HG03432 (cell line): ENCODE results near the gene KY.

Source experiments
- ATAC-seq: cut with Tn5 transposase; IDR thresholded peaks from one replicate; pipeline ENCODE4 v1.9.1; 2021; ENCODE audit warnings: mild to moderate bottlenecking, moderate library complexity; ENCODE audit not compliant: unreplicated experiment

KY gene

DNA sequence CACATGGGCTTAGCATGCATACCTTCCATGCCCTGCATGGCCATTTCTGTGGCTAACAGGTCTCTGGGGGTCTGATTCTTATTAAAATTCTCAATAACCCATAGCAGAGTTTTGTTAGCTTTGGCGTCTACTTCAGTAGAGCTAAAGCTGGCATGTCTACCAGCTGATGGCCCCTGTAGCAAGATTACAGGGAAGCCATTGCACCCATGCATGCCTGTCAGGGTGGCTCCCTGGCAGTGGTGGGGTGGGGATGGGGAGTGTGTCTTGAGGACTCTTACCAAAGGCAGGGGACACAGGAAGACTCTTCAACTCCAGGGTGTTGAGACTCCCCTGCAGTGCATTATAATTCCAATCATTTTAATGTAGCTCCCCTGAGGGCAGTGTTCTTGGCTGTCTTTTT is 4.7 kb downstream of the KY start:
- ATAC-seq, result no peak

DNA sequence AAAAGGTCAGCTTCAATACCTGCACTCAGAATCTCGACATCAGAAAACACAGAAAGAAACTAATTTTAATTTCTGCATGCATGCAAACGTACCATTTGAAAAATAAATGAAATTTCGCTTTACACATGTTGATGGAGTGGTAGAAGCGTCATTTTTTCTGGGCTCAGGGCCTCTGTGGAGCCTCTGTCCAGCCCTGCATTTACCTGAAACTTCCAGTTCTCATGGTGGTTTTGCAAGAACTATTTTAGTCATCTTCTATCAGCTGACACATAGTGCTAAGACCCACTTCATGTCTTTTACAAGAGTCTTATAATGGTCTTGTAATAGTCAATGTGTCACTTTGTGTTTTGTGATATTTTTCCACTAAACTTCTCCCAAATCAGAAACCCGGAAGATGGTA is 5.3 kb downstream of the KY start:
- no peak for ATAC-seq

DNA sequence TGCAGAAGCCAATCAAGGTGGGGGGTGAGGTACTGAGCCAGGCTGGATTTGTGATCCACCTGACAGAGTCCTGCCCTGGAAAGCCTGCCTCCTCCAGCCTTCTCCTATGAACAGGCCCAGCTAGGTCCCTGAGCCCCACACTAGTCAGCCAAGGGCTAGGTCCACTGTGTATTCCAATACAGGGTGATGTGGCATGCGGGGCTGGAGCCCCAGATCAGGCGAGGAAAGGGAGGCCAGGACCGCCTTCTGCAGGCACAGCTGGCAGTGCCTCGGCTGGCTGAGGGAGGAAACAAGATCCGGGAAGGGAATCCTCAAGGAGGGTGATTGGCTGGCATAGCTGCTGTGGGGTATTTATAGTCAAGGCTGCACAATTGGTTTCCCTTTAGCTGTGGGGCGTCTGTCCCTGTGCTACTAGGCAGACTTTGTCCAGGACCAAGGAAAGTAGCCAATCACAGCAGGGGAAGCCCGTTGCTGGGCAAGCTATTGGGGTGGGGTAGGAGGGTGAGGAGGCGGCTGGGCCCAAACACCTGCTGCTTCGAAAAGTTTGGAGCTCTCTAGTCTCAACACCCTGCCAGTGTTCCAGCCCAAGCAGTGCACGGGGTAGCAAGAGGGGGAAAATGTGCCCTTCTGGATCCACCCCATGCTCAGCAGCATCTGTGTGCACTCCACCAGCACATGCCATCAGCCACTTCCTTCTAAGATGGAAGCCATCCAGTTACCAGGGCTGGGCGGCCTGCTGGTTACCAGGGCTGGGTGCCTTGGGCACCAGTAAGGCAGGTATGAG is 5.9 kb downstream of the KY start:
- ATAC-seq, result no peak

DNA sequence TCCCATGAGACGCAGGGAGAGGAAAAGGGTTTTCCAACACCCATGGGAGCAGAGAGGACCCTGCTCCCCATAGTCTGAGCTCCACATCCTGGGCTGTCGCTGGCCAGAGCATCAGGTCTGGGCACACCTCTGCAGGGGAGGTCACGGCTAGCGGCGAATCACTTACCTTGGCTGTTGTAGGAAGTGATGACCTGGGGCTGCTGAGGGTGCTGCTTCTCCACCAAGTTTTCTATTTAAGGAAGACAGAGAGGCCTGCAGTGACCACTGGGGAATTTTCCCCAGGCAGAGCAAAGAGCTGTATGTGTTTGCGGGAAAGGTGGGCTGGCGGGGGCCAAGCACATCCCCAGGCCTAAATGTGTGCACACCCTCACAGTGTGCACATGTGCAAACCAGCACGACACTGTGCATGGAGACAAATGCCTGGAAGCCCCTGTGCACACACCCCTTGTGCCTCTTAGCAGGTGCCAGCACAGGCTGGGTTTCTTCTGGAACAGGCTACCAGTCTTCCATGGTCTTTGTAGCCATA is 7.6 kb downstream of the KY start:
- no peak for ATAC-seq

DNA sequence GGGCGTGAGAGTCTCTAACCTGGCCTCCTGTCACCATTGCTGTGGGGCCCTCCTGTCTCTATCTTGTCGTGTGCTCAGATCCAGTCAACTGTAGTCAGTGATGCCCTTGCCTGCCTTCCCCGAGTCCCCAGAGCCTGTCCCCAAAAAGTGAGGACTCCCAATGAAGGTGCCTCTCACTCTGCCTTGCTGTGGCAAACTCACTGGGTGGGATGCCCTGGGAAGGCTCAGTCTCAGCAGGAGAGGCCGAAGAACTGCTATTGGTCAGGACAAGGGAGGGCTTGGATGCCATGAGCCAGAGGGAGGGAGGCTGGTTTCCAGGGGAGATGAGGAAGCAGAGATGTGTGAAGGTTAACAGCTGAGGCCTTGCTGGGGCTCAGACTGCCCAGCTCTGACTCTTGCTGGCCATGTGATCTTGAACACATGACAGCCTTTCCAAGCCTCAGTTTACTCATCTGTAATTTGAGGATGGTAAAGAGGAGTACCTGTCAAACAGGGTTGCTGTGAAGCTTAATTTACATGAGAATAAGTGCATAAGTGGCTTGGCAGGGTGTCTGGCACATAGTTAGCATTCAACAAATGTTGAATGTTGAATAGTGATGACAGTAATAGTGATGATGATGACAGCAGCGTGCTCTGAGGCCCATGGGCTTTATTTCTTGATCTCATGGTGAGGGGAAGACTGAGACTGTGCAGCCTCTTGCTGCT is 8.2 kb downstream of the KY start:
- ATAC-seq, result no peak

DNA sequence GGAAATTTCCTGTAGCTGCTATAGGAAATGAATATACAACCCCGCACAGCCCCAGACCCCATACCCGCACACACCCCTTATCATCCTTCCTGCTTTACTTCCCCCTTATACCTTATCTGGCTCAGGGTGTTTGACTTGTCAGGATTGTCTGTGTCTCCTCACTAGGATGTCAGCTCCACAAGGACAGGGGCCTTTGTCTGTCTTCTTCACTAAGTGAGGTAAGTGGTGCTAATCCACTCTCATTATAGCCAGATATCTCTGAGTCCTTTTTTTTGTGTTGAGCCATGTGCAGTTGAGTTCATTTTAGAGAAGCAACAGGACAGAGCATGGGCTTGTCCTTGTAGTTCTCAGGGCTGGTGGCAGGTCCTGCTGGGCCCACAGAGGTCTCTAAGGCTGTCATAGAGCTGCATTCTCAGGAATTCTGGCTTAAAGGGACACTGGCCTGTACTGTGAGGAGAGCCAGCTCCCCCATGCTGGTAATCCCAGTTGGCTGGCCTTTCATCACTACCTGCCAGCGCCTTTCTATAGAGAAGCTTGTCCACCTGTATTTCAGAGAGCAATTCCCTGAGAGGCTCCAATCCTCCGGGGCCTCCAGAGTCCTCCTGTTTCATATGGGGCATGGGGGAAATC is 9.0 kb downstream of the KY start:
- no peak for ATAC-seq

DNA sequence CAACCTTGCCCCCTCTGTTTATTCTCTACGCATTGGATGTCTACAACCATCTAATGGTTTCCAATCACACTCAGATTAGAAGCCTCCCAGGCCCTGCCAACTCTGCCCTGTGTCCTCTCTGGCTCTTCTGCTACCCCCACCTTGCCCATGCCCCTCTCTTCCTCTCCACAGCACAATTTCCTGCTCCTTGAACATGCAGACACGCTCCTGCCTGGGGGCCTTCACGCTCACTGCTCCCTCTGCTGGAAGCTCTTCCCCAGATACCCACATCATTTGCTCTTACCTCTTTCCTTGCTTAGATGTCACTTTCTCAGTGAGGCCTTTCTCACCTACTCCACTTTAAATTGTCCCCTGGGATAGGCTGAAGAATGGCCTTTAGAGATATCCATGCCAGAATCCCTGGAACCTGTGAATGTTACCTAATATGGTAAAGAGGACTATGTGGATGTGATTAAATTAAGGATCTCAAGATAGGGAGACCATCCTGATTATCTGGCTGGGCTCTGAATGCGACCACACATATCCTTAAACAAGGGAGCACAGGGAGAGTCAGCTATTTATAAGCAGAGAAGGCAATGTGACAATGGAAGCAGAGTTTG is 9.9 kb downstream of the KY start:
- ATAC-seq, result no peak

DNA sequence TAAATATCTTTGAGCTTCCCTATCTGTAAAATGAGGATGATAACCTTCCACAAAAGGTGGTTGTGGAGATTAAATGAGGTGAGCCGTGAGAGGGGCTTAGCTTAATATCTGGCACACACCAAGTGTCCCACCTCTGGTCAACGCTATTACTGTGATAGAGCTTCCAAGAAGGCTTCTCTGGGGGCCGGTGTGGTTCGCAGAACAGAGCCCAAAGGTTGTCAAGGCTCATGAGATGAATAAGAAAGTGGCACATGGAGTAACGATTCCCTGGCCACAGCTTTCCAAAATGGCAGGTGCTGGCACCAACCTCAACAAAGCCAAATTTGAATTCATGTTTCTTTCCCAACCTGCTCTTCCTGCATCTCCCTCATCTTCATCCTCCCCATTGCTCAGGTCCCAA is 10.4 kb downstream of the KY start:
- no peak for ATAC-seq

DNA sequence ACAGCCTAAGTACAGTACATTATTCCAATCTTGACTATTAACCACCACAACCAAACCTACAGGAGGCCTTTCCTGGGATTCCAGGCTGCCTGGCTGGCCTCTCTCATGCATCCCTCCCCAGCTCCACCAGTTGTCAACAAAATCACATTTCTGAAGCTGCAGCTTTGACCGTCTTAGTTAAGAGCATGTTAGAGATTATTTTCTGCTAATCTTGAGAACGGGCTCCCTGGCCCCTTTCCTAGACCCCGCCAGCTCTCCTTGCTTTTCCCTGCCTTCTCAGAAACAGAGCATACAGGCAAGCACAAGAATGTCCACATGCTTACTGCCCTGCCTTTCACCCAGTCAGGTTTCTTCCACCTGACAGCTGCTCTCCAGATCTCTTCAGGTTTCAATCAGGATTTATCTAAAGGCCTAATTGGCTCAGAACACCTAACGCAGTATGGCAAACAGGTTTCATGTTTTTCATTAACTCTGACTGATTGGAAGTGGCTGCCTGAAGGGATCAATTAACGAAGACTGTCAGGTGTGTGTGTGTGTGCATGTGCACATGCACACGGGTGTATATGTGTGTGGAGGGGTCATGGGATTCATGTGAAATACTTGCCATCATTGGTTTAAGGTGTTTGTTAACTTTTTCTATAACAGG is 12.3 kb downstream of the KY start:
- no peak for ATAC-seq

DNA sequence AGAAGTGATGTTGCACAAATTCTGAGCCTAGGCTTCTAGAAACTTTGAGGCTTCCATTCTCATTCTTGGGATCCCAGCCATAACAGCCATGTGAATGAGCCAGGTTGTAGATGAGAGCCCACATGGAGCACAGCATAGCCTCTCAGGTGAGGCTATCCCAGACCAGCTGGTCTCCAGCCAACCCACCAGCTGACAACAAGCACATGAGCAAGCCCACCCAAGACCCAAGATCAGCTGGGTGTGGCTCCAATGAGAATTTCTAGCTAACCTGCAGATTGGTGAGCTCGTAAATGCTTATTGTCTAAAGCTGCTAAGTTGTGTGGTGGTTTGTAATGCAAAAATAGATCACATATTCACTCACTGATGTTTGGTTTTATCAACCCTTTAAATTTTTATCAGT is 14.4 kb downstream of the KY start:
- no peak for ATAC-seq

DNA sequence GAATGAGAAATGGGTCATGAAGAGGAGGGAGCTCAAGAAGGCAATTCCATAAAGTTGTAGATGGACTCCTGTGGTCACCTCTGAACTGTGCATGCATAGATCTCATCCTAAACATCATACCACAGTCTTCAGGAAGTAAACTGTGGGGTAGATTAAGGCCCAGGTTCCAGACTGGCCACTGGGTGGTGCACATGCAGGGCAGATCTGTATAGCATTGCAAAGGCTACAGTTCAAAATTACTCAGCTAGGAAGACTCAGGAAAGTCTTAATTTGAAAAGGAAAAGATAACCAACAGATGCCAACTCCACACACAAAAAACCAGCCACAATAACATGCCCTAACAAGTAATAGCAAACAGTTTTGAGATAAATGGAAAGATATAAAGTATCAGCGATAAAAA is 20.3 kb downstream of the KY start:
- no peak for ATAC-seq

DNA sequence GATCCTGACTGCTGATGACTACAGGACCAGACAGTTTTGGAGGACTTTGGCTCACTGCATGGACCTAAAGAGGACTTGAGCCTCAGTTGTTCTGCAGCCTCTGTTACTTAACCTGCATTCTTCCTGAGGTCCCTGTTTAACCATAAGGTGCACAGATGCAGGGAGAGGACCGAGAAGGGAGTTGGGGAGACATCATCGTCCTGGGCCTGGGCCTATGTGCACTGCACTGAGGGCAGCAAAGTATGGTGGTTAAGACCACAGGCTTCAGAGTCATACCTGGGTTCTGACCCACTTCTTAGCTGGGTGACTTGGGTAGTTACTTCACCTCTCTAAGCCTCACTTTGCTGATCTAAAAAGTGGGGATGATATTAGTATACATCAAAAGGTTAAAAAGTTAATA is 21.9 kb downstream of the KY start:
- no peak for ATAC-seq

DNA sequence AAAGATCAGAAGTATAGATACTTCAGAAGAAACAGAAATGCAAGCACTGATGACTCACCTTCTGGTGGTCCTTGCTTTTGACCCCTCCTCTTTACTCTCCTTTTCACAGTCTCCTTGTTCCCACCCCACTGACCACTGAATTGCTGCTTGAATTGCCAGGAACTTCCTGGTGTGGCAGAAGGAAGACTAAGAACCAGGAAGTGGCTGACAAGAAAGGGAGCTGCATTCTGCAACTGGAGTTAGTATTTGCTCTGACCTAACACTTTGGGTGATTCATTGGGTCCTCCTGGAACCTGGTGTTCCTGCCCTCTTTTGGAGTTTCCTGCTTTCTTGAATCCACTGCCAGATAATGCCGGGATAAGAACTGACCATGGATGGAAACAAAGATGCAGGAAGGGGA is 23.0 kb downstream of the KY start:
- no peak for ATAC-seq

DNA sequence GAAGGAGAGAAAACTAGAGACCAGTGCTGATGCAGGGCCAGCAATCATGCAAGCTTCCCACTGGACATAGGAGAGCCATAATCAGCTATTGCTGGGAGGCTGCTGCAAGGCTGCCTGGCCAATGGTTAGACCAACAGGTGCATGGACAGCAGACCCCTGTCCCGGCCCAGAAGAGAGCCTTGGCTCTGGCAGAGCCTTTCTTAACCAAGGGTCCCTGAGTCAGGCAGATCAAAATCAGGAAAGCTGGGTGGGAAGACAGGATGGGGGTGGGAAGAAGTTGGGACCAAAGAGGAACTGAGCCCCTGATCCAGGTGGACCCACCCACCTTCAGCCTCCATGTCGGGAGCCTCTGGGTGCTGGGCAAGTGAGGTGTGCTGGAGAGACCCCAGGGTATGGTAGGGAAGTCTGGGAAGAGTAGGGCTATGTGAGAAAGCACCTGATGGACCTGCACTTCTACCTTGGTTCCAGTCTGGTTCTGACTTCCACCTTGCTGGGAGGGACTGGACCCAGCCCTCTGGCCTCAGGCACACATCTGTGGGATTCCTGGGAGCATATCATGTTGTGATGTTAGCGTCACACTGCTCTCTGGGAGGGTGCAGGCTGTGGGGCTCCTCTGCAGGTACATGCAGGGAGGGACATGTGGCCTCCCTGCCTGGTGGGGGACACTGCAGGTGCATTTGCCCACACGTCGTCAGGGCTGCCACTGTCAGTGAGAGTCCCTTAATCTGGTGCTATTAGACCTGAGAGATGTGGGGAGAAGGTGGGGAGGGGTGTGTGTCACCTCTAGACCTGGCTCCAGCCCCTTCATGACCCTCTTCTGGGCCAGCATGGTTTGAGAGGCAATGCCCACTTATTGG is 24.7 kb downstream of the KY start:
- no peak for ATAC-seq

DNA sequence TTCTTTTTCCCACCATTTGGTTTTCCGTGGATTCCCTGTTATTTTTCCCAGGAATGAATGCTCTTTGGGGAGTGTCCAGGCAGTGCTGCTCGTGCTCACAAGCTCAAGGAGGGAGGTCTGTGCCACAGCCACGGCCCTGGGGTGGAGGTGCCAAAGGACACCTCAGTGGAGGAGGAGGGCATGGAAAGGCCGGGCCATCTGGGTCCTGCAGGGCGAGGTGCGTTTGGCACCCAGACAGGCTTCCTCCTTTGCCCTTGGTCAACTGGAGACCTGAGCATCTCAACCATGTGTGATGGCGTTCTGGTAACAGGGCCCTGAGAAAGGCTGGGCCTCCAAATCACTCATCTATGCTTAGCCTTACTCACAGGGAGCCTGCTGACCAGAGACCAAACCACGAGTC is 25.4 kb downstream of the KY start:
- no peak for ATAC-seq

DNA sequence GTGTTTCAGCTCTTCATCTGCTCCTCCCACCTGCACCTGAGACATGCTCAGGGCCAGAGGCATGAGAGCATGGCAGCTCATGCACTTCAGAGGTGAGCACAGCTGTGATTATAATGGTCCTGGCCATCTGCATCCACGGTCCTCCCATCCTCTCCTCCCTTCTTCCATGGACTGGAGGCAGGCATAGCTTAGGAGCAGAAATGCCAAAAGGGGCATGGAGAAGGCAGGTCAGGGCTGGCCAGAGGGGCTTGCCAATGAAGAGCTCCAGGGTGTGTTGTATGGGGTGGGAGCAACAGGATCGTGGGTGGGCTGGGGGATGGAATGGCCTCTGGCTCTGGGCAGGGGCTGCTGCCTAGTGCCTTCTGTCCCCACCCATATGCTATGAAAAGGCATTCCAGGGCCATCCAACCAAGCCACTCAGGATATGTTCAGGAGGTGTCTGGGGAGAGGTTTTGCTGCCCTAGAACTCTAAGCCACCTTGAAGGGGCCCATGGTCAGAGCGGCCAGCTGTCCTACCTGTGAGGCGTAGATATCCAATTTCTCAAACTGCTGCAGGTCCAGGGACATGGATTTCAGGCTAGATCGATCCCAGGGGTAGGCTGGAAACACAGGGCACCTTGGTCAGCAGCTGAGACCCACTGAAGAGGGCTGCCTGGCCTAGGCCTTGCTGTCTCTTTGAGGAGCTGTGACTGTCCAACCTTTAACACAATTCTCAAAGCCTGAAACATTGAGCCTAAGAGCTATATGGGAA is 26.1 kb downstream of the KY start:
- ATAC-seq, result no peak

DNA sequence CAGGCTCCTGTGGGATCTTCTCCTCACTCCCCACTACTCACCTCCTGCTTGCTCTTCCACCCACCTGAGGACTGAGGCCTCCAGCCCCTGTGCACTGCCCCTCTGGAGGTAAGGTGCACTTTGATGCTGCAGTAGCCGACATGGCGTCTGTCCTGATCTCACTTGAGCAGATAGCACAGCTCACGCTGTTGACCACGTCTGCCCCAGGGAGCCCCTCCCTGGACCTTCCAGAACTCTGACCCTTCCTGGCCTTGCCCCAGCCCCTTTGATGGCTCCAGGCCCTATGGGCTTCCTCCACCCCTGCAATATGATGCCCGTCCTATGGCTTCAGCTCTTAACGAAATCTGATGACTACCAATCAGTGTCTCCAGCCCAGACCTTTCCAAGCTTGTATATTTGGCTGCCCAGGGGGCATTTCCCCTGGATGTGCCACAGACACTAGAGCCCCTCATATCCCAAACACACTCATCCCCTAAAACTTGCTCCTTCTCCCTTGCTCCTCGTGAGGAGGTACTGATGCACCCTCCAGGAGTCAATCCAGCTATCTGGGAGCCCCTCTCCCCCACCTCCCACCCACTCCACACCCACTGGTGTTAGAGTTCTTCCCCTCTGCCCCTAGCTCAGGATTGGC is 27.1 kb downstream of the KY start:
- no peak for ATAC-seq

DNA sequence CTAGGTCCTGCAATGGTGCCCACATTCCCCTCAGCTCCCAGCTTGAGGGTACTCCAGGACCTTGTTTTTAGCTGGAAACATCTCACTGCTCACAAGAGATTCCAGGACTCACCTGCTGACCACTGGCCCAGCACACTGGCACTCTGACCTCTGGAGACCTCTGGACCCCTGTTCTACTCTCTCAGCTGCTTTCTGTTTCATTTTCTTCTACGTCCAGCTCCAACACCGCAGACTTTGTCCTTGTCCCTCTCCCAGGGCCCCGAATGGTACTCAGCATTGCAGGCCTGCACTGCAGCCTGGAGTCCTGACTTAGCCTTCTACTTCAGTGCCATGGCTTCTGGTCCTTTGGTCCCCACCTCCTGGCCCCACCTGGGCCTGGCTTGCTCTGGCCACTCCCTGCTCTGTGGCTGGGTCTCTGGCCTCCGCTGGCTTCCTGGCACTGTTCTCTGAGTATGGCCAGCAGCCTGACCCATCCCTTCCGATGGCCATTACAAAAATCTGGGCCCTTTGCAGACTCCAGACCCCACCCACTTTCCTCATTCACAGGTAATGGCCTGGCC is 27.9 kb downstream of the KY start:
- no peak for ATAC-seq

DNA sequence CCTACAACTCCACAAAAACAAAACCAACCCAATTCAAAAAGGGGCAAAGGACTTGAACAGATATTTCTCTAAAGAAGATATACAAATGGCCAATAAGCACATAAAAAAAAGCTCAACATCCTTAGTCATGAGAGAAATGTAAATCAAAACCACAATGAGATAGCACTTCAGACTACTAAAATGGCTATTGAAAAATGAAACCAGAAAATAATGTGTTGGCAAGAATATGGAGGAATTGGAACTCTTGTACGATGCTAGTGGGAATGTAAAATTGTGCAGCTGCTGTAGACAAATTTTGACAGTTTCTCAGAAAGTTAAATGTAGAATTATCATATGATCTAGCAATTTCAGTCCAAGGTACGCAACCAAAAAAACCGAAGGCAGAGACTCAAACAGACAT is 29.0 kb downstream of the KY start:
- ATAC-seq, result no peak
